Activated naive CD4-positive, alpha-beta T cell treated with anti-CD3 and anti-CD28 coated beads, Interleukin-2, amount 50 U/mL, for 72 hours (primary cell): ENCODE results near the gene STYXL1. TPM values are rescaled to one million over a fixed set of nuclear protein-coding genes. Genes with fewer than 3 reads are reported as not detected.
"Not testable (repeated sequence)": the region's sequence is repeated elsewhere in the genome, so short reads cannot be mapped to it uniquely, and the experiment has no call there.

Experiments used
- ATAC-seq, 2 donors: fragments of 150-1000 bp; cut with Tn5 transposase; 2 replicates each; pipeline ENCODE4 v1.10.0; 2021; ENCODE audit warnings: mild to moderate bottlenecking in 2 of 2, moderate library complexity in 2 of 2
- DNase-seq, 2 donors: peaks; one replicate each; pipeline ENCODE4 v3.0.0; 2021 to 2022; ENCODE audit warnings: low spot score in 2 of 2
- H3K27ac Mint-ChIP-seq, 2 donors: one replicate each; pipeline ENCODE4 v1.8.0; 2022; ENCODE audit warnings: mild to moderate bottlenecking in 2 of 2, mixed read lengths in 2 of 2
- H3K36me3 Mint-ChIP-seq, 2 donors: one replicate each; pipeline ENCODE4 v1.8.0; 2022; ENCODE audit warnings: mixed read lengths in 2 of 2
- H3K9me3 Mint-ChIP-seq, 2 donors: one replicate each; pipeline ENCODE4 v1.8.0; 2022; ENCODE audit warnings: mixed read lengths in 2 of 2
- total RNA-seq, 2 donors: library from RNA; stranded (reverse); gene quantifications; one replicate each; pipeline ENCODE4 v1.2.3, GENCODE V29; 2022

The STYXL1 gene
- total RNA-seq, 2 donors from 2014 or later, result 25.4 to 39.1 TPM

- H3K27ac Mint-ChIP-seq, result no peak overlapping the region
- H3K36me3 Mint-ChIP-seq, result no peaks in the 10 kb centered on the region
- DNase-seq (no peak), ATAC-seq (no peak)
- H3K9me3 Mint-ChIP-seq, result no peaks in the 10 kb centered on the region
Observed at GRCh38 chr7:76072243-76073148, 24.7 kb upstream of the STYXL1 start.

GRCh38 chr7:76071316-76072242, 23.8 kb upstream of the STYXL1 start:
- DNase-seq (no peak), ATAC-seq (no peak)
- no peaks in the 10 kb centered on the region for H3K9me3 Mint-ChIP-seq
- no peak overlapping the region for H3K27ac Mint-ChIP-seq
- no peaks in the 10 kb centered on the region for H3K36me3 Mint-ChIP-seq

- peak in 1 of 2 donors; percentile 15 for ATAC-seq
- Mint-ChIP-seq H3K36me3 (peaks cover 0 to 8% of the 10 kb centered on the region in 2 donors), H3K9me3 (no peaks in the 10 kb centered on the region), H3K27ac (no peak overlapping the region)
- no peak for DNase-seq
Observed at GRCh38 chr7:76069238-76069638, 21.4 kb upstream of the STYXL1 start.

GRCh38 chr7:76066716-76067503, 19.1 kb upstream of the STYXL1 start:
- no peaks in the 10 kb centered on the region for H3K9me3 Mint-ChIP-seq
- H3K36me3 Mint-ChIP-seq, result peaks cover 0 to 19% of the 10 kb centered on the region in 2 donors
- peak overlapping the region in 1 of 2 donors; percentile 57 for H3K27ac Mint-ChIP-seq
- DNase-seq (no peak), ATAC-seq (no peak)

GRCh38 chr7:76065016-76065612, 17.3 kb upstream of the STYXL1 start:
- Mint-ChIP-seq H3K36me3 (peaks cover 0 to 26% of the 10 kb centered on the region in 2 donors), H3K9me3 (no peaks in the 10 kb centered on the region), H3K27ac (peak overlapping the region in 1 of 2 donors; percentile 16)
- ATAC-seq (peak; percentile 72 to 91), DNase-seq (peak in 1 of 2 donors; percentile 20)

- no peak for ATAC-seq
- DNase-seq, result no peak
- Mint-ChIP-seq H3K9me3 (no peaks in the 10 kb centered on the region), H3K27ac (peak overlapping the region in 1 of 2 donors; percentile 15), H3K36me3 (peaks cover 0 to 28% of the 10 kb centered on the region in 2 donors)
Observed at GRCh38 chr7:76064208-76064970, 16.6 kb upstream of the STYXL1 start.

GRCh38 chr7:76063525-76063924, 15.7 kb upstream of the STYXL1 start:
- ATAC-seq (no peak), DNase-seq (no peak)
- Mint-ChIP-seq H3K36me3 (peaks cover 0 to 28% of the 10 kb centered on the region in 2 donors), H3K9me3 (no peaks in the 10 kb centered on the region), H3K27ac (no peak overlapping the region)

- Mint-ChIP-seq H3K36me3 (peaks cover 0 to 28% of the 10 kb centered on the region in 2 donors), H3K9me3 (no peaks in the 10 kb centered on the region), H3K27ac (peak overlapping the region; percentile 15 to 70)
- ATAC-seq (no peak), DNase-seq (no peak)
Observed at GRCh38 chr7:76063114-76063513, 15.3 kb upstream of the STYXL1 start.

GRCh38 chr7:76062254-76062653, 14.5 kb upstream of the STYXL1 start:
- peak overlapping the region in 1 of 2 donors; percentile 70 for H3K27ac Mint-ChIP-seq
- H3K36me3 Mint-ChIP-seq, result peaks cover 0 to 32% of the 10 kb centered on the region in 2 donors
- no peaks in the 10 kb centered on the region for H3K9me3 Mint-ChIP-seq

GRCh38 chr7:76060842-76061241, 13.0 kb upstream of the STYXL1 start:
- peak overlapping the region in 1 of 2 donors; percentile 80 for H3K27ac Mint-ChIP-seq
- no peak for DNase-seq
- ATAC-seq, result no peak
- no peaks in the 10 kb centered on the region for H3K9me3 Mint-ChIP-seq
- peaks cover 0 to 32% of the 10 kb centered on the region in 2 donors for H3K36me3 Mint-ChIP-seq

More at GRCh38 chr7:76062254-76062653, 14.5 kb upstream of the STYXL1 start:
- DNase-seq (no peak), ATAC-seq (no peak)

- ATAC-seq, result not testable (repeated sequence)
Observed at GRCh38 chr7:76058745-76059144, 10.9 kb upstream of the STYXL1 start.

GRCh38 chr7:76057813-76058145, 10.0 kb upstream of the STYXL1 start:
- peaks cover 0 to 19% of the 10 kb centered on the region in 2 donors for H3K36me3 Mint-ChIP-seq
- ATAC-seq (no peak), DNase-seq (no peak)
- H3K27ac Mint-ChIP-seq, result peak overlapping the region in 1 of 2 donors; percentile 62
- H3K9me3 Mint-ChIP-seq, result no peaks in the 10 kb centered on the region

More at GRCh38 chr7:76058745-76059144, 10.9 kb upstream of the STYXL1 start:
- H3K9me3 Mint-ChIP-seq, H3K27ac Mint-ChIP-seq, DNase-seq: not testable (repeated sequence)
- peaks cover 0 to 23% of the 10 kb centered on the region in 2 donors for H3K36me3 Mint-ChIP-seq

GRCh38 chr7:76057103-76057812, 9.5 kb upstream of the STYXL1 start:
- peak overlapping the region in 1 of 2 donors; percentile 62 for H3K27ac Mint-ChIP-seq
- no peak for ATAC-seq
- no peaks in the 10 kb centered on the region for H3K9me3 Mint-ChIP-seq
- no peak for DNase-seq
- H3K36me3 Mint-ChIP-seq, result peaks cover 0 to 14% of the 10 kb centered on the region in 2 donors

- ATAC-seq, result no peak
- H3K36me3 Mint-ChIP-seq, result peaks cover 0 to 13% of the 10 kb centered on the region in 2 donors
- H3K27ac Mint-ChIP-seq, result no peak overlapping the region
- DNase-seq, result no peak
- H3K9me3 Mint-ChIP-seq, result no peaks in the 10 kb centered on the region
Observed at GRCh38 chr7:76056241-76056640, 8.4 kb upstream of the STYXL1 start.
